GM12878 (cell line): ENCODE measurements around the gene DENND6B. TPM values are rescaled to one million over a fixed set of nuclear protein-coding genes. Genes with fewer than 3 reads are reported as not detected.

Experiments
- ATF7 ChIP-seq: fragments of 450-650 bp; IDR thresholded peaks from 2 replicates; pipeline ENCODE4 v1.6.1; 2016; ENCODE audit warnings: low read depth, mild to moderate bottlenecking
- CBFB ChIP-seq: IDR thresholded peaks from 2 replicates; pipeline ENCODE4 v1.6.1; 2016; ENCODE audit warnings: antibody characterized with exemption, low read depth
- CHD1 ChIP-seq: IDR thresholded peaks from 2 replicates; pipeline ENCODE4 v1.6.1; 2012; ENCODE audit warnings: low read depth, low read length, improper control_type of control experiment
- CHD2 ChIP-seq: IDR thresholded peaks from 2 replicates; pipeline ENCODE4 v1.6.1; 2011; ENCODE audit warnings: low read depth, low read length, improper control_type of control experiment, borderline replicate concordance
- EGR1 ChIP-seq, 2 experiments: IDR thresholded peaks; 1 replicate in 1 of 2; 2 replicates in 1 of 2; pipeline ENCODE4 v1.6.1; 2011 to 2012; ENCODE audit warnings: low read depth in 2 of 2, low read length in 2 of 2, borderline replicate concordance in 1 of 2, mild to moderate bottlenecking in 1 of 2, moderate library complexity in 1 of 2
- GATAD2B ChIP-seq: fragments of 450-650 bp; conservative IDR thresholded peaks from 2 replicates; pipeline ENCODE4 v1.6.1; 2017; ENCODE audit warnings: low read depth, mild to moderate bottlenecking, moderate library complexity
- IKZF1 ChIP-seq: fragments of 450-650 bp; conservative IDR thresholded peaks from 2 replicates; pipeline ENCODE4 v1.6.1; 2017; ENCODE audit warnings: antibody characterized with exemption, mild to moderate bottlenecking
- RUNX3 ChIP-seq: IDR thresholded peaks from 2 replicates; pipeline ENCODE4 v1.6.1; 2012; ENCODE audit warnings: low read length, inconsistent platforms
- SIX5 ChIP-seq: IDR thresholded peaks from 2 replicates; pipeline ENCODE4 v1.6.1; 2011; ENCODE audit warnings: mild to moderate bottlenecking, low read depth, low read length, moderate library complexity; ENCODE audit not compliant: severe bottlenecking
- TBL1XR1 ChIP-seq: IDR thresholded peaks from 2 replicates; pipeline ENCODE4 v1.6.1; 2012; ENCODE audit warnings: low read depth, low read length, improper control_type of control experiment
- TCF3 ChIP-seq: IDR thresholded peaks from 2 replicates; pipeline ENCODE4 v1.6.1; 2012; ENCODE audit warnings: low read depth, mild to moderate bottlenecking, low read length, borderline replicate concordance; ENCODE audit not compliant: insufficient read depth
- ZNF217 ChIP-seq: fragments of 450-650 bp; IDR thresholded peaks from 2 replicates; pipeline ENCODE4 v1.6.1; 2017; ENCODE audit warnings: antibody characterized with exemption, mild to moderate bottlenecking
- polyA plus RNA-seq, 11 experiments: library from polyadenylated mRNA; depleted of rRNA in 4 of 11; unstranded in 6 of 11; stranded (reverse) in 5 of 11; fragments of >200 nt; fragmentation: Nextera tagmentation in 4 of 11; fragmentation: Illumina TruSeq in 1 of 11; extraction: Ambion mirVana in 4 of 11; extraction: Trizol in 1 of 11; gene quantifications; 1 replicate in 1 of 11; 2 replicates in 10 of 11; pipeline versions ENCODE4 v1.2.1 to v1.2.3, GENCODE V29; 2011 to 2016; ENCODE audit warnings: inconsistent platforms in 2 of 11, missing spikeins in 2 of 11, low read depth in 1 of 11
- total RNA-seq, 4 experiments: library from RNA; depleted of rRNA in 3 of 4; stranded (reverse); fragments of >200 nt in 3 of 4; fragmentation: Illumina TruSeq in 1 of 4; extraction: Trizol in 1 of 4; gene quantifications; 2 replicates each; pipeline versions ENCODE4 v1.2.1 to v1.2.3, GENCODE V29; 2013 to 2021
- TF ChIP-seq, protein P1 (sequence below): fragments of 450-650 bp; IDR thresholded peaks from 2 replicates; pipeline ENCODE4 v1.6.1; 2016; ENCODE audit warnings: mild to moderate bottlenecking
- TF ChIP-seq, protein P2 (sequence below): IDR thresholded peaks from 2 replicates; pipeline ENCODE4 v1.6.1; 2012; ENCODE audit warnings: low read depth, low read length, improper control_type of control experiment
- TF ChIP-seq, protein P3 (sequence below): fragments of 450-650 bp; conservative IDR thresholded peaks from 2 replicates; pipeline ENCODE4 v1.6.1; 2017; ENCODE audit warnings: mild to moderate bottlenecking, moderate library complexity
- TF ChIP-seq, protein P4 (sequence below): fragments of 450-650 bp; IDR thresholded peaks from 2 replicates; pipeline ENCODE4 v1.6.1; 2017; ENCODE audit warnings: mild to moderate bottlenecking, moderate library complexity
- TF ChIP-seq, protein P5 (sequence below): IDR thresholded peaks from 2 replicates; pipeline ENCODE4 v1.6.1; 2012; ENCODE audit warnings: low read length, inconsistent platforms
- TF ChIP-seq, protein P6 (sequence below): IDR thresholded peaks from 2 replicates; pipeline ENCODE4 v1.6.1; 2011; ENCODE audit warnings: borderline replicate concordance, low read depth, mild to moderate bottlenecking, moderate library complexity, low read length; ENCODE audit not compliant: insufficient read depth, poor library complexity, severe bottlenecking

The DENND6B gene
- total and polyA plus RNA-seq, 10 of the 15 experiments (the other 5 are each of a cell fraction or from before 2014, with no cell fraction given), result 0.72 to 11.3 (median 6.2) TPM

DNA sequence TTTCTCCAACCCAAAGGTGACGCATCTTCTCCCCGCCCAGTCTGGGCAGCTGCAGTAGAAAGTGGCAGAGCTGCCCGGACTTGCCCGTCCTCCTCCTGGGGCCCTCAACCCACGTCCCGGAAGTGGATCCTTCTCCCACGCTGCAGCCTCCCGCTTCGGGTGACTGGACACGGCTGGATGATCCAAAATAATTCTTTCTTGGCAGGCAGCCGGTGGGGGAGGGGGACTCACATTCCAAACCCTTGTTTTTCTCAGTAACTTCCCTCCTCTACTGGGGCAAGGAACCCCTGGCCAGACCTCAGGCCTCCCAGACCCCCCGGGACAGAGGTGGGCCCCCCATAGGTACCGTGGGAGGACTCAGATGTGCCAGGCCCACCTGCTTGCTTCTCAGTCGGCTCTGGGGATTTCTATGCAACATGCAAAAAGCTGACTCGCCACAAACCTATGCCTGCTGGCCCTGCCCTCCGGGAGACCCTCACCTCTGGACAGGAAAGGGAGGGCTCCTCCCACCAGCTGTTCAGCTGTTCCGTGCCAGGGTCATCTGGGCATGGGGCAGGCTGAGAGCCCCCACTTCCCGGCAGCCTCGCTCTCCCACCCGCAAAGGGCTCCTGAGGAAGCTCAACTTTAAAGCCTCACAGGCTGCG, 20.8 kb downstream of the DENND6B start (continued):
- TF ChIP-seq SIX5 (no peak), ATF7 (peak; percentile 62; the same call in 1 of the 2 replicates), GATAD2B (peak; percentile 85), EGR1 (IDR thresholded peaks at IDR 0.05; ENCODE audit: borderline replicate concordance in 1 of 2, low read depth in 2 of 2, low read length in 2 of 2) (peak in 1 of 2 experiments; percentile 64; a peak in 1 of 3 replicates), CHD1 (0 out of 2 replicates have a peak, but pooled peaks have one; percentile 68), TCF3 (0 out of 2 replicates have a peak, but pooled peaks have one; percentile 16), ZNF217 (no peak), CHD2 (peak; percentile 48), RUNX3 (peak; percentile 44), CBFB (0 out of 2 replicates have a peak, but pooled peaks have one; percentile 25), TBL1XR1 (peak; percentile 22; the same call in 1 of the 2 replicates), IKZF1 (peak; percentile 97)
- TF ChIP-seq, protein P1, sequence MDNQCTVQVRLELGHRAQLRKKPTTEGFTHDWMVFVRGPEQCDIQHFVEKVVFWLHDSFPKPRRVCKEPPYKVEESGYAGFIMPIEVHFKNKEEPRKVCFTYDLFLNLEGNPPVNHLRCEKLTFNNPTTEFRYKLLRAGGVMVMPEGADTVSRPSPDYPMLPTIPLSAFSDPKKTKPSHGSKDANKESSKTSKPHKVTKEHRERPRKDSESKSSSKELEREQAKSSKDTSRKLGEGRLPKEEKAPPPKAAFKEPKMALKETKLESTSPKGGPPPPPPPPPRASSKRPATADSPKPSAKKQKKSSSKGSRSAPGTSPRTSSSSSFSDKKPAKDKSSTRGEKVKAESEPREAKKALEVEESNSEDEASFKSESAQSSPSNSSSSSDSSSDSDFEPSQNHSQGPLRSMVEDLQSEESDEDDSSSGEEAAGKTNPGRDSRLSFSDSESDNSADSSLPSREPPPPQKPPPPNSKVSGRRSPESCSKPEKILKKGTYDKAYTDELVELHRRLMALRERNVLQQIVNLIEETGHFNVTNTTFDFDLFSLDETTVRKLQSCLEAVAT, result 0 out of 2 replicates have a peak, but pooled peaks have one; percentile 21
- TF ChIP-seq, protein P2, sequence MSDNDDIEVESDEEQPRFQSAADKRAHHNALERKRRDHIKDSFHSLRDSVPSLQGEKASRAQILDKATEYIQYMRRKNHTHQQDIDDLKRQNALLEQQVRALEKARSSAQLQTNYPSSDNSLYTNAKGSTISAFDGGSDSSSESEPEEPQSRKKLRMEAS, result no peak
- TF ChIP-seq, protein P3, sequence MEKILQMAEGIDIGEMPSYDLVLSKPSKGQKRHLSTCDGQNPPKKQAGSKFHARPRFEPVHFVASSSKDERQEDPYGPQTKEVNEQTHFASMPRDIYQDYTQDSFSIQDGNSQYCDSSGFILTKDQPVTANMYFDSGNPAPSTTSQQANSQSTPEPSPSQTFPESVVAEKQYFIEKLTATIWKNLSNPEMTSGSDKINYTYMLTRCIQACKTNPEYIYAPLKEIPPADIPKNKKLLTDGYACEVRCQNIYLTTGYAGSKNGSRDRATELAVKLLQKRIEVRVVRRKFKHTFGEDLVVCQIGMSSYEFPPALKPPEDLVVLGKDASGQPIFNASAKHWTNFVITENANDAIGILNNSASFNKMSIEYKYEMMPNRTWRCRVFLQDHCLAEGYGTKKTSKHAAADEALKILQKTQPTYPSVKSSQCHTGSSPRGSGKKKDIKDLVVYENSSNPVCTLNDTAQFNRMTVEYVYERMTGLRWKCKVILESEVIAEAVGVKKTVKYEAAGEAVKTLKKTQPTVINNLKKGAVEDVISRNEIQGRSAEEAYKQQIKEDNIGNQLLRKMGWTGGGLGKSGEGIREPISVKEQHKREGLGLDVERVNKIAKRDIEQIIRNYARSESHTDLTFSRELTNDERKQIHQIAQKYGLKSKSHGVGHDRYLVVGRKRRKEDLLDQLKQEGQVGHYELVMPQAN, result peak; percentile 74
- TF ChIP-seq, protein P4, sequence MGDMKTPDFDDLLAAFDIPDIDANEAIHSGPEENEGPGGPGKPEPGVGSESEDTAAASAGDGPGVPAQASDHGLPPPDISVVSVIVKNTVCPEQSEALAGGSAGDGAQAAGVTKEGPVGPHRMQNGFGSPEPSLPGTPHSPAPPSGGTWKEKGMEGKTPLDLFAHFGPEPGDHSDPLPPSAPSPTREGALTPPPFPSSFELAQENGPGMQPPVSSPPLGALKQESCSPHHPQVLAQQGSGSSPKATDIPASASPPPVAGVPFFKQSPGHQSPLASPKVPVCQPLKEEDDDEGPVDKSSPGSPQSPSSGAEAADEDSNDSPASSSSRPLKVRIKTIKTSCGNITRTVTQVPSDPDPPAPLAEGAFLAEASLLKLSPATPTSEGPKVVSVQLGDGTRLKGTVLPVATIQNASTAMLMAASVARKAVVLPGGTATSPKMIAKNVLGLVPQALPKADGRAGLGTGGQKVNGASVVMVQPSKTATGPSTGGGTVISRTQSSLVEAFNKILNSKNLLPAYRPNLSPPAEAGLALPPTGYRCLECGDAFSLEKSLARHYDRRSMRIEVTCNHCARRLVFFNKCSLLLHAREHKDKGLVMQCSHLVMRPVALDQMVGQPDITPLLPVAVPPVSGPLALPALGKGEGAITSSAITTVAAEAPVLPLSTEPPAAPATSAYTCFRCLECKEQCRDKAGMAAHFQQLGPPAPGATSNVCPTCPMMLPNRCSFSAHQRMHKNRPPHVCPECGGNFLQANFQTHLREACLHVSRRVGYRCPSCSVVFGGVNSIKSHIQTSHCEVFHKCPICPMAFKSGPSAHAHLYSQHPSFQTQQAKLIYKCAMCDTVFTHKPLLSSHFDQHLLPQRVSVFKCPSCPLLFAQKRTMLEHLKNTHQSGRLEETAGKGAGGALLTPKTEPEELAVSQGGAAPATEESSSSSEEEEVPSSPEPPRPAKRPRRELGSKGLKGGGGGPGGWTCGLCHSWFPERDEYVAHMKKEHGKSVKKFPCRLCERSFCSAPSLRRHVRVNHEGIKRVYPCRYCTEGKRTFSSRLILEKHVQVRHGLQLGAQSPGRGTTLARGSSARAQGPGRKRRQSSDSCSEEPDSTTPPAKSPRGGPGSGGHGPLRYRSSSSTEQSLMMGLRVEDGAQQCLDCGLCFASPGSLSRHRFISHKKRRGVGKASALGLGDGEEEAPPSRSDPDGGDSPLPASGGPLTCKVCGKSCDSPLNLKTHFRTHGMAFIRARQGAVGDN, result peak; percentile 67; the same call in 1 of the 2 replicates
- TF ChIP-seq, protein P5, sequence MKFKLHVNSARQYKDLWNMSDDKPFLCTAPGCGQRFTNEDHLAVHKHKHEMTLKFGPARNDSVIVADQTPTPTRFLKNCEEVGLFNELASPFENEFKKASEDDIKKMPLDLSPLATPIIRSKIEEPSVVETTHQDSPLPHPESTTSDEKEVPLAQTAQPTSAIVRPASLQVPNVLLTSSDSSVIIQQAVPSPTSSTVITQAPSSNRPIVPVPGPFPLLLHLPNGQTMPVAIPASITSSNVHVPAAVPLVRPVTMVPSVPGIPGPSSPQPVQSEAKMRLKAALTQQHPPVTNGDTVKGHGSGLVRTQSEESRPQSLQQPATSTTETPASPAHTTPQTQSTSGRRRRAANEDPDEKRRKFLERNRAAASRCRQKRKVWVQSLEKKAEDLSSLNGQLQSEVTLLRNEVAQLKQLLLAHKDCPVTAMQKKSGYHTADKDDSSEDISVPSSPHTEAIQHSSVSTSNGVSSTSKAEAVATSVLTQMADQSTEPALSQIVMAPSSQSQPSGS, result no peak
- TF ChIP-seq, protein P6, sequence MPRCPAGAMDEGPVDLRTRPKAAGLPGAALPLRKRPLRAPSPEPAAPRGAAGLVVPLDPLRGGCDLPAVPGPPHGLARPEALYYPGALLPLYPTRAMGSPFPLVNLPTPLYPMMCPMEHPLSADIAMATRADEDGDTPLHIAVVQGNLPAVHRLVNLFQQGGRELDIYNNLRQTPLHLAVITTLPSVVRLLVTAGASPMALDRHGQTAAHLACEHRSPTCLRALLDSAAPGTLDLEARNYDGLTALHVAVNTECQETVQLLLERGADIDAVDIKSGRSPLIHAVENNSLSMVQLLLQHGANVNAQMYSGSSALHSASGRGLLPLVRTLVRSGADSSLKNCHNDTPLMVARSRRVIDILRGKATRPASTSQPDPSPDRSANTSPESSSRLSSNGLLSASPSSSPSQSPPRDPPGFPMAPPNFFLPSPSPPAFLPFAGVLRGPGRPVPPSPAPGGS, result peak; percentile 68
